Islet of Langerhans (tissue), 1 donor: ENCODE measurements around the gene TNFRSF25.
"Not testable (repeated sequence)": the region's sequence is repeated elsewhere in the genome, so short reads cannot be mapped to it uniquely, and the experiment has no call there.

Experiments
- FAIRE-seq: peaks from one replicate; lab custom pipeline; 2011; peaks lifted over from hg19 to GRCh38; lab: Jason Lieb, UNC

TNFRSF25 gene

DNA sequence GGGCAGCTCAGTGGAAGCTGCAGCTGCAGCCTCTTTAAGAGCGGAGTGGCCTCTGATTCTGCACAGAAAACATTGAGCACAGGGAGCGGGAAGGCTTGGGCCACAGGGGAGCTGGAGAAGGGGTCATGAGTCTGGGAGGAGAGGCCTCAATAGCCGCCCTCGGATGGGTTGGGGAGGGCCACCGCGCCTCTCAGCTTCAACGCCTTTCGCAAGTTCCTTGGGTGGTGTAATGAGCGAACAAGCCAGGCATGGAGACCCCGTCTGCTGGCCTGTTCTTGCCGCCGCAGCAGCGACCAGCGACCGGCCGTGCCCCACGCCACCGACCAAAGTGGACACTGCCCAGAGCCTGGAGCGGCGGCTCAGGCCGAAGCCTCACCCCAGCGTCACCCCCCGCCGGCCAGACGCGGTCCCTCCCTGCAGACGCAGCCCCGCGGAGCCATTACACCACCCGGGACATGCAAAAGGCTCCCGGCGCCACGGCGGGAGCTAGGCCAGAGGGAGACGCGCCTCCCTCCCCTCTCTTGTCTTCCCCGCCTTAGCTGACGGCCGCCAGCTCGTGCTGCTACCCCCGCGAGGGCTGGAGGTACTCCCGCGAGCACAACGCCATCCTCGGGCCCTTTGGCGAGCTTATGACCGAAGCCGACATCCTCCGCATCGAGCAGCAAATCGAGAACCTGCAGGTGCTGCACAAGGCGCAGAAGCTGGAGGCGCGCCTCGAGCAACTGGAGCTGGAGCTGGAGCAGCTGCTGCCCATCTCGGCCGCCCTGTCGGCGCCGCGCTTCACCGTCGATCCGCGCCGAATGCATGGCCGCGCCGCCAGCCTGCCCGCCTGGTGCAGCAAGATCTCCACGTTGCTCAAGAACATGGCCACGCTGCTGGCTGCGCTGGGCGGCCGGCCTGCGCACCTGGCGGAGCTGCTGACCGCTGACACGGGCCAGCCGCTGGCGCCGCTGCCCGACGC lies 11.8 kb downstream of the TNFRSF25 start:
- FAIRE-seq: not testable (repeated sequence)

DNA sequence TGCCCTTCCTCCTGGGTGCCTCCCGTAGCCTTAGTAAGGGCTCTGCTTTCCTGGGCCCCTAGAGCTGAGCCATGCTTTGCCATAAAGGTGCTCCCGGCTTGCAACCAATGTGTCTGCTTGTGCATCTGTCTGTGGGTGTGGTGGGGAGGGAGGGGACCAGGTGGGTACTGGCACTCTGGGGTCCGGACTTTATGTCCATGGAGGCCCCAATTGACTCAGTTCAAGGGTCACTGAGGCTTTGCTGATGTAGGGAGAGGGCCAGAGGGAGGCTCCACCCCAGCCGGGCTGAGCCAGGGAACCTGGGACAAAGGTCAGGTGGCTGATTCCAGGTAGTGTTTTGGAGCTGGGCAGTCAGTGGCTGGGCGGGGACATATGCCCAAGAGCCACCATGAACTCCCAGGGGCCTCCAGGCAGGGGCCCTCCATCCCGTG lies 15.0 kb downstream of the TNFRSF25 start:
- FAIRE-seq: no peak

DNA sequence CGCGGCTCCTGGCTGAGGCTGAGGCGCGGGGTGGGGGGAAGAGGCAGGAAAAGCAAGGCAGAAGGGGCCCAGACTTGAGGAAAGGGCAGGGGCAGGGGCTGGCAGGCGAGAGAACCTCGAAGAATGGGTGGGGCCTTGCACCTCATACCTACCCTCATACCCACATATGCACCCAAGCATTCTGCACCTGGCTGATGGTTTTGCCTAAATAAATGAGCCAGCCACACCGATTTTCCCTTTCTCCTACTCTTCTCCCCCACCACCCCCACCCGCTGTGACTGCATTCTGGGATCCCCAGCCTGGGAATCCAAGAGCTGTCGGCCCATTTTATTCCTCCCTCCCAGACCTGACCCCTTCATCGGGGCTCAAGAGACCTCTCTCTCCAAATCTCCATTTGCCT lies 15.5 kb downstream of the TNFRSF25 start:
- FAIRE-seq: not testable (repeated sequence)

DNA sequence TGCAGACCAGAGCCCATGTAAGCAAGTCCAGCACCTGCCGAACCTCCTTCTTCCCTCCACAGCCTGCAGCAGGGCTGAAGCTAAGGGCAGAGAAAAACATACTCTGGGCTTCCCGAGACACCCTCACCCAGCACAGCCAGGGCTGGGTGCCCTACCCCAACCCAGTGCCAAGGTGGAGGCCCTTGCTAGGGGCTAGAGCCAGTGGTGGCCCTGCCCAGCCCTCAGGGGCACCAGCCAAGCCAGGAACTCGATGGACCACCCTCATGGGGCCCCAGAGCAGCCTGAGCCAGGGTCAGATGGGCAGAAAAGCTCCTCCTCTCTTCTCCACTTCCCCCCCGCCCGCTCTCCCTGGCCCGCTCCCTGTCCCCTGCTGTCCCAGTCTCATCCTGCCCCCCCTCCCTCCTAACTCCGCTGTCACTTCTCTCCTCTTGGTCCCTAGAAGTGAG lies 15.9 kb downstream of the TNFRSF25 start:
- no peak for FAIRE-seq

DNA sequence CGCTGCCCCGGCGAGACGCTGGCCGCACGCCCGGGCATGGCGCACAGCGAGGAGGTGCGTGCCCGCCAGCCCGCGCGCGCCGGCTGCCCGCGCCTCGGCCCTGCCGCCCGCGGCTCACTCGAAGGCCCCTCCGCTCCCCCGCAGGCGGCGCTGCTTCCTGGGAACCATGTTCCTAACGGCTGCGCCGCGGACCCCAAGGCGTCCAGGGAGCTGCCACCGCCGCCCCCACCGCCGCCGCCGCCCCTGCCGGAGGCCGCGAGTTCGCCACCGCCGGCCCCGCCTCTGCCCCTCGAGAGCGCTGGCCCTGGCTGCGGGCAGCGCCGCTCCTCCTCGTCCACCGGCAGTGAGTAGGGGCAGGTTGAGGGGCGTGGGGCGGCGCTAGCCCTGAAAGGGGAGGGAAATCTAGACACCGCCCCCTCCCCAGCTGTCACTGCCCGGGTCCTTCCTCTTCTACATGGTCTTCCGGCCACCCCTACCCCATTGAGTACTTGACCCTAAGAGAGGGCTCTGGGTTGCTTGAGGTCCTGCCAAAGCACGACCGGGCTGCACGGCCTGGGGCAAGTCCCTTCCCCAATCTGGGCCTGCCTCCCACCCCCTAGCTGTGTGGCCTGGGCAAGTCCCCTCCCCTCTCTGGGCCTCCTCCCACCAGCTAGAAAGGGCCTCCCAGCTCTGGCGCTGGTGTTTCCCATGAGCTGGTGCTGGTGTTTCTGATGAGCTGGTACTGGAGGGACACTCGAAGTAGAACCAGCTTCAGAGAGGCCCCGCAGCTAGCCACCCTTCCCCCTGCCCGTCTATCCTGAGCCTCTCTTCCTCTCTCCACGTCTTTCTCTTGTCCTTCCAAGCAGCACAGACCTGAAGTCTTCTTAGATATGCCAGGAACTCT lies 17.0 kb downstream of the TNFRSF25 start:
- no peak for FAIRE-seq

DNA sequence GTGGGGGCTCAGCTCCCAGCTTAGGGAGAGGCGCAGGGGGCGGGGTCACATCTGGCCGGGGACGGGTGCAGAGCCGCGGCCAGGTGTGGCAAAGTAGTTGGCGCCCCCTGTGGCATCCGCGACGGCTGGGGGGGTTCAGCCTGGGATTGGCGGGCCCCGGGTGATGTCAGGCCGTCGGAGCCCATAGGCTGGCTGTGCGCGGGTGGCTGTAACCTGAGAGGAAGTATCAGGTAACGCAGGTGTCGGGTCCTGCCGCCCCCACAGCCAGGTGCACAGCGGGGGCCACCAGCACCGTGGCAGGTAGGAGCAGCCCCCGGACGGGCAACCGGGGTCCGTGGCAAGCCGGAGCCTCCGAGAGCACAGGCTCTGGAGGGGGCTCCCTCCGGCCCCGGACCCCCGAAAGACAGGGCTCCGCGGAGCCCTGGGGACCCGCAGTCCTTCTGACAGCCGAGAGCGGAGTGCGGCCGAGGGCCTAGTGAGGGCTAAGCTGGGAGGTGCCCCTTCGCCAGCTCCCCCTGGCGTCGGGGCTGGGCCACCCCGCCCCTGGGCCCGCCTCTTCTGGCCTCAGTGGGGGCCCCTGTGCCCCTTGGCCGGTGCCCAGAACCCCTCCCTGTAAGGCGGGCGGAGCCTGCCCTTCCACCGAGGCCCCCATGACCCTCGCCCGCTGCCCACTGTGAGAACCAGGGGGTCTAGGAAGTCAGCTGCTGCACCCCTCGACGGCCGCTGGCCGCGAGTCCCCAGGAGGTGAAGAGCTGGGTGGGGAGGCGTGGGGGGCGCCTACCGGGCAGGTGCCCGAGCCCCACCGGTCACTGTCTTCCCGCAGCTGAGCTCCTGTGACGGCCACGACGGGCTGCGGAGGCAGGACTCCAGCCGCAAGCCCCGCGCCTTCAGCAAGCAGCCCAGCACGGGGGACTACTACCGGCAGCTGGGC lies 17.9 kb downstream of the TNFRSF25 start:
- no peak for FAIRE-seq

DNA sequence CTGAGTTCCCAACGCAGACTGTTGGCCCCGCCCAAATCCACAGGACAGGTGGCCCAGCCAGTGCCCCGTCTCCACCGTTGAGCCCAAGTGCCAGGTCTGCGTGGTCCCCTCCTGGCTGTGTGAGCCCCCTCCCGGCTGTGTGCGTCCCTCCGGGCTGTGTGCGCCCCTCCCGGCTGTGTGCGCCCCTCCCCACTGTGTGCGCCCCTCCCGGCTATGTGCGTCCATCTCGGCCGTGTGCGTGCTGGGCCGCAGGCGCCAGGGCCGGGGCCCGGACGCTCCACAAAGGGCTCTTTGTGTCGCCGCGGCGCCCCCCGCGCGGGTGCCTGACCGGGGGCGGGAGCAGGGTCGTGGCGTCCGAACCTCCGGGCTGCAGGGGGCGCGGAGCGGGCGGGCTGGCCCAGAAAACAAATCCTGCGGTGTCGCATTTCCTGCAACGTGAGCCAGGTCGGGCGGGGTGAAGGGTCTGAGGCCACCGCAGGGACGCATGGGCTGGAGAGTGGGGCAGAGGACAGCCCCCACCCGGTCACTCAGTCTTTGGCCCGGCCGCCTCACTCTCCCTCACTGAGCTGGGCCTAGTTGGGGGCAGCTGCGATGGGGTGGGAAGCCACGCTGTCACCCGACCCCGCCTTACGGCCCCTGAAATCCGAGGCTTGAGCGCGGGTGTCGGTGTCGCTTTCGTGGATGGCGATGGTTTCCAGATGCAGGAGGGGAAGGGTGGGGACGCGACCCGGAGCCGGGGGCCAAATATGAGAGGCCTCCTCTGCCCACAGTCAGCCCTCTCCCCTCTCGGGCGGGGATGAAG lies 18.8 kb downstream of the TNFRSF25 start:
- no peak for FAIRE-seq

DNA sequence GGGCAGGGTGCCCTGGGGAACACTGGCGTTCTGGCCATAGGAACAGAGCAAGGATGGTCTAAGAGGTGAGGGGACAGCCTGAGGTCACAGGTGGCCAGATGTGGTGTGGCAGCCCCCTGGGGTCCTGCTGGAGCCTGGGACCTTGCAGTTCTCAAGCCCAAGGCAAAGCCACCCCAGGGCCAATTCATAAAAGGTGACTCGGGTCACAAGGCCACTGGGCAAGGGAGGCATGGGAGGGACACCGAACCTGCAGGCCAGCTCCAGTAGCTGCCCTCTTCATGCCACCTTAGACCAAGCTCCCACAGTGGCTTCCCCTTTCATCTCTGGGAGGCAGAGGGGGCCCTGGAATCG lies 19.3 kb downstream of the TNFRSF25 start:
- FAIRE-seq: no peak

DNA sequence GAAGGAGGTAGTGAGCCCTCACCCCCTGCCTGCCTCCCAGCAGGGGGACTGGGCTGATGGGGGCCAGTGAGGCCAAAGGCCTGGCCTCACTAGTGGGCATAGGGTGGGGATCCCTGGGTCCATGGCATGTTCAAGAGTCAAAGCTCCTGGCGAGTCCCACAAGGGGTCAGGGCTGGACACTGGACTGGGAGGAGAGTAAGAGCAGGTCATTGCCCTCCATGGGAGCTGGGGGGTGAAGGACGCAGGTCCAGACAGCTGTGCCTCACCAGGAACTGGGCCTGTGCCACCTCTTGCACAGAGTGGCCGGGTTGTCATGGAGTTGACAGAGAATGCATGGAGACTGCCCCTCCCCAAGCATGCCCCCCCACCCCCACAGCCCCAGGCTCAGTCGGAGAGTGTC lies 20.0 kb downstream of the TNFRSF25 start:
- not testable (repeated sequence) for FAIRE-seq

DNA sequence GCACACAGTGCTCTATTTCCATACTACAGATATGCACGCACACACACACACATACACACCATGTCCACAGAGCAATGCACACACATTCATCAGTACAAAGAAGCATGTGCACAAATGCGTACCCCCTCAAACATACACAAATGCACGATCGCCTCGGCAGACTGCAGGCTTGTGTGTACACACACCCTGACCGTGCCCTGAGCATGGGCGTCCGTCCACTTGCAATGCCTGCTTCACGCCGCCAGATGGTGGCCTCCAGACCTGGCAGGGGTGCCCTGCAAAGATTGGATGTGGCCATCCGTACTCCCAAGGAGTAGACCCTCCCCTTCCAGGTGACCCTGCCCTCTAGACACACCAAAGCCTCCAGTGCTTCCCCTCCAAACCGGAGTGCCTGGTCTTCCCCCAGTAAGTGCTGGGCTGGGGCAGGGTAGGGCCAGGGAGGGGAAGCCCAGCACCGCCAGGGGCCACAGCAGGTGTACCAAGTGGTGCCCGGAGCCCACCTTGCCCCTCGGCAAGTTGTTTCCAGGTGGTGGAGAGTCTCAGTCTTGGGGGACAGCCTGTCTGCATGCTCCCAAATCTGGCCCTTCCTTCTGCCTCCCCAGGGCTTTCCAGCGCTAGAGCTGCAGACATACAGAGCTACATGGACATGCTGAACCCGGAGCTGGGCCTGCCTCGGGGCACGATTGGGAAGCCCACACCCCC lies 20.8 kb downstream of the TNFRSF25 start:
- no peak for FAIRE-seq

DNA sequence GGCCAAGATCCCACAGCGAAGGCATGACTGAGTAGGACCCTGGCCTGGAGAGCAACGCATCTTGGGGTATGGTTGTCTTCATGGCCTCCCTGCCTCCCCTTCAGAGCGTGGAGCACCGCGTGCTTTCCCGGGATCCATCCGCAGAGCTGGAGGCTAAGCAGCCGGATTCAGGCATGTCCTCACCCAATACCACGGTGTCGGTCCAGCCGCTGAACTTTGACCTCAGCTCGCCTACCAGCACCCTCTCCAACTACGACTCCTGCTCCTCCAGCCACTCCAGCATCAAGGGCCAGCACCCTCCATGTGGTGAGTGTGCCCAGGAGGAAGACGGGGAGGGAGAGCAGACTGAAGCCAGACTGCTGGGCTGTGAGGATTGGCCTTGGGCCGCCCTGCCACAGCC lies 21.6 kb downstream of the TNFRSF25 start:
- FAIRE-seq: no peak

DNA sequence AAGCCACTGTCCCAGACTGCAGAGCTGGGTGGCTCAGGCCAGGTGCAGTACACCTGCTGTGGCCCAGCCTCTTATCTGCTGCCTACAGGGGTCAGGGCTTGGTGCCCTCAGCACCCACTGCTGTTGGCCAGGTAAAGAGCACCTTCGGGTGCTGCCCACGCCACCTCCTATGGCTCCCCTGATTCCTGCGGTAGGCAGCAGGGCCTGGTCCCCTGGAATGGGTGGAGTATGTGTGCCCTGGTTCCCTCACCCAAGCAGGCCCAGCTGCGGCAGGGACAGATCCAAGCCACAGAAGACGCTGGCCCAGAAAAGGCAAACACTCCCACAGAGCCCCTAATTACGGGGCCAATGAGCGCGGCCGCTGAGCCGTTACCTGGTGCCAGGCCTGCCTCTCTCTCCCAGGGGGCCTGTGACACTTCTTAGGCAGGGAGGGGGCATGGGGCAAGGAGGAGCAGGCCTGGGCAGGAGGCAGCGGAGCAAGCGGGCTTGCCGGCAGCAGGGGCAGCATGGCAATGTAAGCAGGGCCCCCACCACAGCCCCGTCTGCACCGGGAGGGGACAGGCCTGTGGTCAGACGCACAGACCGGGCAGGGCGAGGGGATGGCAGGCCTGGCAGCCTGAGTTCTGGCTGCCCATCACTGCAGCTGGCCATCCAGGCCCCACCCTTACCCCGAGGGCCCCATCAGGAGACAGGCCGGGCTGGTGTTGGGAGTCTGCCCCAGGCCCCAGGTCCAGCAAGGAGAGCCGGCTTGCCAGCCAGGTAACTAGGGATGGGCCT lies 22.4 kb downstream of the TNFRSF25 start:
- no peak for FAIRE-seq

DNA sequence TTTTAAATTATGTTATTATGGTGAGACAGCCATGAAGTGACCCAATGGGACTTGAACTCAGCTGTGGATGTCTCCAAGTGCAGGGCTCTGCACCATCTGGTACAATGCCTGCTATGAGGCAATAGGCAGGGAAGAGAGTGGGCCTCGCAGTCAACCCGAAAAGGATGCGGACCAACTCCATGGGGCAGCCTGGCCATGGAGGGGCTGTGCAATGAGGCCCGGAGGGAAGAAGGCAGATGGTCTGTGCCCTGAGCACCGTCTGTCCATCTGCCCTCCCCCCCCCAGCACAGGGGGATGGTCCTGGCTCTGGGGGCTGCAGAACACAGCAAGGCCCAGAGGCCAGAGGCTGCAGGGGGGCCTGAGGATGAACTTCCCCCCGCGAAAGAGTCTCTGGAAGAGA lies 24.4 kb downstream of the TNFRSF25 start:
- FAIRE-seq: no peak

DNA sequence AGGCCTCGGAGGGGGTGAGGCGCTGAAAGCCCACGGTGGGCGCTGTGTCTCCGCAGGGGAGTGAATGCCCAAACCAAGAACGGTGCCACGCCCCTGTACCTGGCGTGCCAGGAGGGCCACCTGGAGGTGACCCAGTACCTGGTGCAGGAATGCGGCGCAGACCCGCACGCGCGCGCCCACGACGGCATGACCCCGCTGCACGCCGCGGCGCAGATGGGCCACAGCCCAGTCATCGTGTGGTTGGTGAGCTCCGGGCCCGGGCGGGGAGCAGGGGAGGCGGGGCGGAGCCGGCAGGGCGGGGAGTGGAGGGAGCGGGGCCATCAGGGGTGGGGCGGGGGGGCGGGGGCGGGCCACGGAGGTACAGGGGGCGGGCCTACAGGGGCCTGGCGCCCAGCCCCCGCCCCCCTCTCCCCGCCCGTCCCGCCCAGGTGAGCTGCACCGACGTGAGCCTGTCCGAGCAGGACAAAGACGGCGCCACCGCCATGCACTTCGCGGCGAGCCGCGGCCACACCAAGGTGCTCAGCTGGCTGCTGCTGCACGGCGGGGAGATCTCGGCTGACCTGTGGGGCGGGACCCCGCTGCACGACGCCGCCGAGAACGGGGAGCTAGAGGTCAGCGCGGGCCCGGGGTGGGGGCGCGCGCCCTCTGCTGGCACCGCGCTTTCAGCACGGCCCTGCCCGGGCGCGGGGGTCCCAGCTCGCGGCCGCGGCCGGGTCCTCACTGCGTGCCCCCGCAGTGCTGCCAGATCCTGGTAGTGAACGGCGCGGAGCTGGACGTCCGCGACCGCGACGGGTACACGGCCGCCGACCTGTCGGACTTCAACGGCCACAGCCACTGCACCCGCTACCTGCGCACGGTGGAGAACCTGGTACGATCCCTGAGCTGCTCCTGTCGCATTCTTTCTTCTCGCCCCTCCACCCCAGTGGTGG lies 25.5 kb downstream of the TNFRSF25 start:
- FAIRE-seq: no peak

DNA sequence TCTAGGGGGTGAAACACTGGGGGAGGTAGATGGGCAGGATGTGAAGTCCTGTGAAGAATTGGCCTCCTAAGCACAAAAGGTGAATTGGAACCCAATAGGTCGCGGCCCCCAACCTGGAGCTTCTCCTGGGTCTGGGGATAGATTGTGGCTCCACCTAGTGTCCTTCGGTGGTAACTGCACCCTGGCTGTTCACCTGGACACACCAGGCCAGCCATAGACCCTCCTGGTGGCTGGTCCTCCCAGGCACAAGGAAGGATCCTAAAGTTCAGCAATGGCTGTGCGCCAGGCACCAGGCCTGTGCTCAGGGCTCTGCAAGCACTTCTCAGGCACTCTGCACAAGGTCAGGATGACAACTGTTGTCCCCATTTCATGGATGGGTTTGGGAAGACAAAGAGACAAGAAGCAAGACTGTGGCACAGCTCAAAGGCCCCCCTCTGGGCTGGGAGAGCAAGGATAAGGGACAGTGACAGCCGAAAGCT lies 27.9 kb downstream of the TNFRSF25 start:
- FAIRE-seq: no peak

DNA sequence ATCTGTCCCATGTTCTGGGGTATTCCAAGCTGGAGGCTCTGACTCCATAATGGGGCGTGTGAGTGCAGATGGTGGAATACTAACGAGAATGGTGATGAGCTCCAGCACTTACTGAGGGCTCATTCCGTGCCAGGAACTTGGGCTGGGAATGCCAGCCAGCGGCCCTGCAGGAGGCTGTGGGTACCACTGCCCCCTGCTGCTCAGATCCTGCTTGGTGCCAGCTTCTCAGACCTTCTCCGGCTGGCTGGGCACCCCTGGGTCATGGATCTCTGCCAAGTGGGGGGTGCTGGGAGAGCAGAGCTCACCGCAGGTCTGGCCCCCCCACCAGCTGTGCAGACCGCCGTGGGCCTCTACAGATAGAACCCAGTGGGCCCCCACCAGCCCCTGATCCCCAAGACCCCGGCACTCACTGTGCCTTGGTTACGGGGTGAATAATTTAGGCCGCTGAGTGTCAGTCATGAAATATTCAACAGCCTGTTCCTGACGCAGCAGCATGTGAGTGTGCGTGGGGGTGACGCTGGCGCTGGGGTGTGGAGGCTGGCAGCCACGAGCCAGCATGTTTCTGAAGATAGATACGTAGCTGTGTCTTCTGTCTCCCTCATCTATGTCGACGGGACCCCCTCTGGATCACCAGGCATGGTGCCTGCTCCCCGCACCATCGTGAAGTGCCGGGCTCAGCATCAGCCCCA lies 28.8 kb downstream of the TNFRSF25 start:
- FAIRE-seq: not testable (repeated sequence)

DNA sequence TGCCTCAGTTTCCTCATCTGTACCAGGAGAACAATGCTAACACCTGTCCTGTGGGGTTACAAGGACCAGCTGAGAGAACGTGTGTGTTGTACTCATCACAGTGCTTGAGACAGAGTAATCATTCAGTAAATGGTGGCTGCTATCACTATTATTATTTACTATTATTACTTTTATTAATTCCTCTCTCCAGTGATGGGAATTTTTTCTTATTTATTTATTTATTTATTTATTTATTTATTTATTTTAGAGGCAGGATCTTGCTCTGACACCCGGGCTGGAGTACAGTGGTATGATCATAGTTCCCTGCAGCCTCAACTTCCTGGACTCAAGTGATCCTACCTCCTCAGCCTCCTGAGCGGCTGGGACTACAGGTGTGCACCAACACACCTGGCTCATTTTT lies 29.7 kb downstream of the TNFRSF25 start:
- FAIRE-seq: not testable (repeated sequence)

DNA sequence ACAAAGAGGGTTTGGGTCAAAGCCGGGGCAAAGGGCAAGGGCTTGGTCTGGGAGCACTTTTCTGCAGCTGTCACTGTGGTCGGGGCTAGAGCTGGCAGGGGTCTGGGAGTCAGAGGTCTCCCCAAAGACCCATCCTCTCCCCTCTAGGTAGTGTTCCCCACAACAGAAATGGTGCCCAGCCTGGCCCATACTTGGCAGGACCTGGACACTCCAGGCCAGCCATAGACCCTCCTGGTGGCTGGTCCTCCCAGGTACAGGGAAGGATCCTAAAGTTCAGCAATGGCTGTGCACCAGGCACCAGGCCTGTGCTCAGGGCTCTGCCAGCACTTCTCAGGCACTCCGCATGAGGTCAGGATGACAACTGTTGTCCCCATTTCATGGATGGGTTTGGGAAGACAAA lies 30.4 kb downstream of the TNFRSF25 start:
- no peak for FAIRE-seq
